Activated CD4-positive, alpha-beta memory T cell treated with anti-CD3 and anti-CD28 coated beads for 36 hours (primary cell): ENCODE measurements around the gene TTI1. TPM values are rescaled to one million over a fixed set of nuclear protein-coding genes. Genes with fewer than 3 reads are reported as not detected.

Experiments
- total RNA-seq, 2 experiments: library from RNA; stranded (reverse); gene quantifications; one replicate each; pipeline ENCODE4 v1.2.3, GENCODE V29; 2021

The TTI1 gene
- total RNA-seq, 2 experiments from 2014 or later: 31.8 to 32.7 TPM

Other genes with a start within 250 kb of the TTI1 start
- gene VSTM2L, start 130.3 kb downstream of the TTI1 start, total RNA-seq: not detected
- gene RPRD1B, start 290 bp upstream of the TTI1 start, total RNA-seq: 10 to 100 TPM; 26.2 to 28.9 TPM
- not detected for gene TGM2, start 131.8 kb upstream of the TTI1 start, total RNA-seq
- not detected for gene KIAA1755, start 227.3 kb upstream of the TTI1 start, total RNA-seq